ENCODE measurements around the gene ATF6B. TPM values are rescaled to one million over a fixed set of nuclear protein-coding genes. Genes with fewer than 3 reads are reported as not detected.
A peak's percentile ranks its signal among the peaks of the same experiment; 100 is the strongest.

ATF6B gene
- total RNA-seq, 1 donor from 2014 or later: 83.7 TPM

GRCh38 chr6:32081168-32081990, 46.7 kb downstream of the ATF6B start:
- peak; percentile 40 to 60 for ATAC-seq
- intact Hi-C loops (cut with DNase I): no loop called here
- Histone ChIP-seq H3K27ac (peak overlapping the region; percentile 56), H3K27me3 (ENCODE audit: low read depth) (peaks cover 10% of the 10 kb centered on the region), H3K4me3 (no peak overlapping the region), H3K4me1 (peaks cover 17% of the 10 kb centered on the region), H3K36me3 (peaks cover 56% of the 10 kb centered on the region), H3K9me3 (no peaks in the 10 kb centered on the region)
- TF ChIP-seq, protein P1, sequence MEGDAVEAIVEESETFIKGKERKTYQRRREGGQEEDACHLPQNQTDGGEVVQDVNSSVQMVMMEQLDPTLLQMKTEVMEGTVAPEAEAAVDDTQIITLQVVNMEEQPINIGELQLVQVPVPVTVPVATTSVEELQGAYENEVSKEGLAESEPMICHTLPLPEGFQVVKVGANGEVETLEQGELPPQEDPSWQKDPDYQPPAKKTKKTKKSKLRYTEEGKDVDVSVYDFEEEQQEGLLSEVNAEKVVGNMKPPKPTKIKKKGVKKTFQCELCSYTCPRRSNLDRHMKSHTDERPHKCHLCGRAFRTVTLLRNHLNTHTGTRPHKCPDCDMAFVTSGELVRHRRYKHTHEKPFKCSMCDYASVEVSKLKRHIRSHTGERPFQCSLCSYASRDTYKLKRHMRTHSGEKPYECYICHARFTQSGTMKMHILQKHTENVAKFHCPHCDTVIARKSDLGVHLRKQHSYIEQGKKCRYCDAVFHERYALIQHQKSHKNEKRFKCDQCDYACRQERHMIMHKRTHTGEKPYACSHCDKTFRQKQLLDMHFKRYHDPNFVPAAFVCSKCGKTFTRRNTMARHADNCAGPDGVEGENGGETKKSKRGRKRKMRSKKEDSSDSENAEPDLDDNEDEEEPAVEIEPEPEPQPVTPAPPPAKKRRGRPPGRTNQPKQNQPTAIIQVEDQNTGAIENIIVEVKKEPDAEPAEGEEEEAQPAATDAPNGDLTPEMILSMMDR (IDR thresholded peaks at IDR 0.05): no peak
- DNase-seq: no peak

- intact Hi-C loops (cut with DNase I): no loop called here
- Histone ChIP-seq H3K9me3 (no peaks in the 10 kb centered on the region), H3K4me3 (no peak overlapping the region), H3K4me1 (peaks cover 15% of the 10 kb centered on the region), H3K27ac (no peak overlapping the region), H3K27me3 (ENCODE audit: low read depth) (no peaks in the 10 kb centered on the region), H3K36me3 (peaks cover 67% of the 10 kb centered on the region)
- ATAC-seq (no peak), DNase-seq (no peak)
- TF ChIP-seq, protein P1 (IDR thresholded peaks at IDR 0.05): no peak
Observed at GRCh38 chr6:32079566-32080290, 48.3 kb downstream of the ATF6B start.

GRCh38 chr6:32076321-32076809, 51.7 kb downstream of the ATF6B start:
- no peak for ATAC-seq
- Histone ChIP-seq H3K27ac (no peak overlapping the region), H3K36me3 (peaks cover 90% of the 10 kb centered on the region), H3K9me3 (no peaks in the 10 kb centered on the region), H3K4me1 (peaks cover under 1% of the 10 kb centered on the region), H3K27me3 (ENCODE audit: low read depth) (no peaks in the 10 kb centered on the region), H3K4me3 (no peak overlapping the region)
- no peak for DNase-seq
- TF ChIP-seq, protein P1 (IDR thresholded peaks at IDR 0.05): no peak
- intact Hi-C loops (cut with DNase I): no loop called here

DNA sequence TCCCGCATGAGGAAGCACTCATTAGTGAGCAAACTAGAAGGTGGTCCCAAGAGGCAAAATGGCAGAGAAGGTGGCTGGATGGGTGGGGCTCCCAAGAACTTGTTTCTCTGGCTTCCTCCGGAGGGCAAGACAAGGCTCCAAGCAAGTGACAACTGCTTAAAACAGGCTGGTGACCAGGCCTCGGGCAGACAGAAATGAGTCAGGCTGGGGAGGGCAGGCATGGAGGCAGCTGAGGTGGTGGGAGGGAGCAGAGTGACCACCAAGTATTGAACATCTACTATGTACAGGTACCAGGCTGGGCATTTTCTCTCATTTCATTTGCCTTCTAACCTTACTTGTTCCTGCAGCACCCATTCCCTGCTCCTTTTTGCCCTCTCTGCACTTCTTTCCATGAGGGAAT, 52.3 kb downstream of the ATF6B start:
- Histone ChIP-seq H3K36me3 (peaks cover 90% of the 10 kb centered on the region), H3K9me3 (no peaks in the 10 kb centered on the region), H3K27ac (no peak overlapping the region), H3K4me1 (no peaks in the 10 kb centered on the region), H3K4me3 (no peak overlapping the region), H3K27me3 (ENCODE audit: low read depth) (no peaks in the 10 kb centered on the region)
- intact Hi-C loops (cut with DNase I): no loop called here
- ATAC-seq (no peak), DNase-seq (no peak)
- TF ChIP-seq, protein P1 (IDR thresholded peaks at IDR 0.05): no peak

GRCh38 chr6:32074996-32075532, 53.0 kb downstream of the ATF6B start:
- Histone ChIP-seq H3K4me1 (no peaks in the 10 kb centered on the region), H3K27ac (no peak overlapping the region), H3K9me3 (no peaks in the 10 kb centered on the region), H3K4me3 (no peak overlapping the region), H3K36me3 (peaks cover 89% of the 10 kb centered on the region), H3K27me3 (ENCODE audit: low read depth) (no peaks in the 10 kb centered on the region)
- DNase-seq: no peak
- intact Hi-C loops (cut with DNase I): no loop called here
- TF ChIP-seq, protein P1 (IDR thresholded peaks at IDR 0.05): no peak
- no peak for ATAC-seq

All from lower lobe of right lung (tissue), 2 donors.